SK-N-MC (cell line): Measurements from ENCODE around the gene PCNX2.

ENCODE experiments used
- EZH2 ChIP-seq: fragments of 200-600 bp; sonication (generic); IDR thresholded peaks from one replicate; pipeline ENCODE4 v1.6.1; 2017; ENCODE audit warnings: antibody characterized with exemption
- POLR2AphosphoS5 ChIP-seq: IDR thresholded peaks from 2 replicates; pipeline ENCODE4 v1.6.1; 2012; ENCODE audit warnings: mild to moderate bottlenecking, low read depth, low read length, borderline replicate concordance

GRCh38 chr1:233089251-233089650 is 206.3 kb downstream of the PCNX2 start:
- no peak for TF ChIP-seq EZH2
- no peak for TF ChIP-seq POLR2AphosphoS5
